Transverse colon (tissue), 4 donors: Measurements from ENCODE around the gene DLST. TPM values are rescaled to one million over a fixed set of nuclear protein-coding genes. Genes with fewer than 3 reads are reported as not detected.

ENCODE experiments used
- DNase-seq: peaks from one replicate; pipeline ENCODE4 v3.0.0-alpha.2; 2019
- H3K27ac ChIP-seq, 4 donors: fragments of 200-600 bp; sonication (generic); 2 replicates each; pipeline ENCODE4 v1.5.1; 2016 to 2018; ENCODE audit warnings: inconsistent platforms in 4 of 4
- H3K27me3 ChIP-seq: fragments of 200-600 bp; sonication (generic); 2 replicates; pipeline ENCODE4 v1.5.1; 2017; ENCODE audit warnings: inconsistent platforms
- H3K36me3 ChIP-seq, 4 donors: fragments of 200-600 bp; sonication (generic); 2 replicates each; pipeline ENCODE4 v1.5.1; 2017 to 2019; ENCODE audit warnings: inconsistent platforms in 4 of 4
- H3K4me1 ChIP-seq, 4 donors: fragments of 200-600 bp; sonication (generic); 2 replicates each; pipeline ENCODE4 v1.5.1; 2017 to 2020; ENCODE audit warnings: inconsistent platforms in 4 of 4
- H3K4me3 ChIP-seq, 4 donors: fragments of 200-600 bp; sonication (generic); 1 replicate in 1 of 4; 2 replicates in 3 of 4; pipeline versions ENCODE4 v1.5.1 to v1.6.1; 2017 to 2019; ENCODE audit warnings: inconsistent platforms in 4 of 4
- H3K9me3 ChIP-seq, 2 donors: fragments of 200-600 bp; sonication (generic); 2 replicates each; pipeline ENCODE4 v1.5.1; 2017 to 2019; ENCODE audit warnings: inconsistent platforms in 2 of 2
- CTCF ChIP-seq, 5 experiments: fragments of 200-600 bp in 3 of 5; fragments of 450-650 bp in 2 of 5; sonication (generic) in 3 of 5; IDR thresholded peaks; 1 replicate in 2 of 5; 2 replicates in 3 of 5; pipeline ENCODE4 v1.5.1; 2016 to 2017; ENCODE audit warnings: antibody characterized with exemption in 5 of 5, inconsistent platforms in 3 of 5, mild to moderate bottlenecking in 2 of 5, moderate library complexity in 1 of 5
- EP300 ChIP-seq: sonication (generic); formaldehyde crosslinking; IDR thresholded peaks from one replicate; pipeline ENCODE4 v1.6.1; 2017; ENCODE audit warnings: antibody characterized with exemption, low read depth
- POLR2A ChIP-seq: fragments of 450-650 bp; IDR thresholded peaks from one replicate; pipeline ENCODE4 v1.6.1; 2016; ENCODE audit warnings: antibody characterized with exemption, mild to moderate bottlenecking, moderate library complexity
- POLR2AphosphoS5 ChIP-seq, 3 donors: sonication (generic); formaldehyde crosslinking; IDR thresholded peaks; one replicate each; pipeline ENCODE4 v1.6.1; 2016; ENCODE audit warnings: antibody characterized with exemption in 3 of 3
- WGBS, 2 donors: methylation state at CpG; one replicate each; pipeline ENCODE4 v1.1.5; 2018; ENCODE audit warnings: low coverage in 1 of 2; 5-methylcytosine and 5-hydroxymethylcytosine counted together
- in situ Hi-C, 4 donors: fragments of 200-750 bp; cut with MboI; loops; one replicate each; pipeline versions ENCODE4 v1.15.0 to v1.15.1; 2017; ENCODE audit warnings: low sequenced_read_pairs in 3 of 4, low pct_ligation_motif_present in 1 of 4, low pct_unique_long_range_greater_than_20kb in 1 of 4
- intact Hi-C: fragments of 100-400 bp; cut with DNase I; formaldehyde crosslinking; loops from one replicate; pipeline ENCODE4 v1.15.1; 2023; ENCODE audit warnings: low total_unique reads
- total RNA-seq, 4 donors: library from RNA; depleted of rRNA; stranded (reverse); fragments of >200 nt; gene quantifications; one replicate each; pipeline ENCODE4 v1.1.0, GENCODE V29; 2016

Gene DLST
- total RNA-seq, 4 donors from 2014 or later, result 65.1 to 135 (median 103) TPM

- Histone ChIP-seq H3K27ac (no peak overlapping the region), H3K36me3 (no peaks in the 10 kb centered on the region), H3K27me3 (no peaks in the 10 kb centered on the region), H3K9me3 (no peaks in the 10 kb centered on the region), H3K4me3 (no peak overlapping the region), H3K4me1 (peaks cover 4 to 39% (median 14%) of the 10 kb centered on the region in 4 donors)
- in situ Hi-C loops (loop anchor here in 2 of 4 donors (10.0 to 25.0 kb wide), 2 partner anchors 150 to 158 kb away; no protein-coding TSS in a partner anchor), intact Hi-C loops (no loop called here)
- 42 to 83% methylated on average over 1 to 2 of the region's 2 CpGs for WGBS, 2 donors
- DNase-seq, result no peak
- TF ChIP-seq POLR2AphosphoS5 (IDR thresholded peaks at IDR 0.05) (no peak), EP300 (no peak), CTCF (IDR thresholded peaks at IDR 0.05) (no peak), POLR2A (no peak)
Measured at GRCh38 chr14:74937171-74937570, 55.5 kb downstream of the DLST start.

GRCh38 chr14:74938531-74939495 lies 57.1 kb downstream of the DLST start:
- Histone ChIP-seq H3K4me1 (peaks cover 5 to 43% (median 18%) of the 10 kb centered on the region in 4 donors), H3K27me3 (no peaks in the 10 kb centered on the region), H3K36me3 (no peaks in the 10 kb centered on the region), H3K4me3 (no peak overlapping the region), H3K27ac (peak overlapping the region; percentile 72 to 84 (median 80)), H3K9me3 (no peaks in the 10 kb centered on the region)
- 95 to 100% methylated on average over 2 to 10 of the region's 10 CpGs for WGBS, 2 donors
- TF ChIP-seq CTCF (IDR thresholded peaks at IDR 0.05) (no peak), POLR2AphosphoS5 (IDR thresholded peaks at IDR 0.05) (no peak), EP300 (no peak), POLR2A (no peak)
- no peak for DNase-seq
- intact Hi-C loops, result no loop called here
- in situ Hi-C loops, result loop anchor here in 2 of 4 donors (10.0 to 25.0 kb wide), 2 partner anchors 148 to 156 kb away; no protein-coding TSS in a partner anchor

- intact Hi-C loops, result no loop called here
- TF ChIP-seq POLR2A (no peak), CTCF (IDR thresholded peaks at IDR 0.05) (no peak), EP300 (no peak), POLR2AphosphoS5 (IDR thresholded peaks at IDR 0.05) (no peak)
- peak overlapping the region; percentile 72 to 84 (median 80) for H3K27ac ChIP-seq
- no peaks in the 10 kb centered on the region for H3K9me3 ChIP-seq
- no peaks in the 10 kb centered on the region for H3K27me3 ChIP-seq
- in situ Hi-C loops, result loop anchor here in 3 of 4 donors (10.0 to 25.0 kb wide), 3 partner anchors 134 to 146 kb away; no protein-coding TSS in a partner anchor
- WGBS, 2 donors, result 85 to 95% methylated on average over 6 to 18 of the region's 18 CpGs
- H3K36me3 ChIP-seq, result no peaks in the 10 kb centered on the region
- peaks cover 5 to 32% (median 19%) of the 10 kb centered on the region in 4 donors for H3K4me1 ChIP-seq
- DNase-seq, result no peak
- no peak overlapping the region for H3K4me3 ChIP-seq
Measured at GRCh38 chr14:74940956-74941565, 59.3 kb downstream of the DLST start.

GRCh38 chr14:74941676-74942097 lies 60.0 kb downstream of the DLST start:
- H3K36me3 ChIP-seq, result no peaks in the 10 kb centered on the region
- no peaks in the 10 kb centered on the region for H3K9me3 ChIP-seq
- in situ Hi-C loops, result loop anchor here in 3 of 4 donors (10.0 to 25.0 kb wide), 3 partner anchors 133 to 146 kb away; no protein-coding TSS in a partner anchor
- peaks cover 5 to 39% (median 22%) of the 10 kb centered on the region in 4 donors for H3K4me1 ChIP-seq
- TF ChIP-seq POLR2A (peak; percentile 34), CTCF (IDR thresholded peaks at IDR 0.05) (no peak), EP300 (no peak), POLR2AphosphoS5 (IDR thresholded peaks at IDR 0.05) (peak in 1 of 3 donors; percentile 31)
- intact Hi-C loops, result no loop called here
- 57 to 62% methylated on average over 3 to 13 of the region's 13 CpGs for WGBS, 2 donors
- H3K27ac ChIP-seq, result peak overlapping the region; percentile 72 to 84 (median 80)
- no peak overlapping the region for H3K4me3 ChIP-seq
- peak; percentile 52 for DNase-seq
- no peaks in the 10 kb centered on the region for H3K27me3 ChIP-seq
